GM19240 (cell line): Measurements from ENCODE around the gene PHETA1.
"Not testable (repeated sequence)": the region's sequence is repeated elsewhere in the genome, so short reads cannot be mapped to it uniquely, and the experiment has no call there.

ENCODE experiments used
- DNase-seq: peaks from one replicate; pipeline ENCODE4 v3.0.0; 2011; ENCODE audit warnings: low spot score; ENCODE audit not compliant: insufficient read length

PHETA1 gene

DNA sequence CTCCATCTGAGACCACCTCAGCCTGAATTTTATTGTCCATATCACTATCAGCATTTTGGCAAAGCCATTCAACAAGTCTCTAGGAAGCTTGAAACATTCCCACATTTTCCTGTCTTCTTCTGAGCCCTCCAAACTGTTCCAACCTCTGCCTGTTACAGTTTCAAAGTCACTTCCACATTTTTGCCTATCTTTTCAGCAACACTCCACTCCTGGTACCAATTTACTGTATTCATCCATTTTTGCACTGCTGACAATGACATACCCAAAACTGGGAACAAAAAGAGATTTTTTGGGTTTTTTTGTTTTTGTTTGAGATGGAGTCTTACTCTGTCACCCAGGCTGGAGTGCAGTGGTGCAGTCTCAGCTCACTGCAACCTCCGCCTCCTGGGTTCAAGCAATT lies 4.3 kb upstream of the PHETA1 start:
- not testable (repeated sequence) for DNase-seq

DNA sequence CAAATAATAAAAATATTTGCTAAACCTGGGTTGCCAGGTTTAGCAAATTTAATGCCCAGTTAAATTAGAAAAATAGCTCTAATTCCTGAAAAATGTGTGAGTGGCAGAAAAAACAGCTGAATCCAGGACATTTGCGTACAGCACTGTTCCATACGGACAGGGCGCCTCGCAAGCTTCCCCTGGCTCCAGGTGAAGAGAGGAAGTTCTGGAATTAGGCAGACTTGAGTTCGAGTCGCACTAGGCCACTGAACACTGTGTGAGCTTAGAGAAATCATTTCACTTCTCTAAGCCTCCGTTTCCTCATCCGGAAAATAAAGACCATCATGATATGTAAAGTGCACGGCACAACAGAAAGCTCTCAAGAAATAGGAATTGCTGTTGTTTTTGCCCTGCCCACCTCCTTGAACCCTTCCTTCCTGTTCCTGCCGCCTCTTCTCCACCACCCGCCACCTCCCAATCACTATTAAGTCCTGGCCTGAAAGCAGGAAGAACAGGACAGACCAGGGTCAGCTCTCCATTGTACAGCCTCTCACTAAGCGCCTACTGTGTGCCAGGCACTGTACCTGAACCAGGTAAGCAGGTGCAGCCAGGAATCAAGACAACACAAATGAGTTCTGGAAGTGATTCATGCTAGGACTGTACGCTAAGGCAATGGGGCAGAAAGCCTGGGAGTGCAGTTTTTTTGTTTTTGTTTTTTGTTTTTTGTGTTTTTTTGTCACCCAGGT lies 763 bp upstream of the PHETA1 start:
- no peak for DNase-seq

DNA sequence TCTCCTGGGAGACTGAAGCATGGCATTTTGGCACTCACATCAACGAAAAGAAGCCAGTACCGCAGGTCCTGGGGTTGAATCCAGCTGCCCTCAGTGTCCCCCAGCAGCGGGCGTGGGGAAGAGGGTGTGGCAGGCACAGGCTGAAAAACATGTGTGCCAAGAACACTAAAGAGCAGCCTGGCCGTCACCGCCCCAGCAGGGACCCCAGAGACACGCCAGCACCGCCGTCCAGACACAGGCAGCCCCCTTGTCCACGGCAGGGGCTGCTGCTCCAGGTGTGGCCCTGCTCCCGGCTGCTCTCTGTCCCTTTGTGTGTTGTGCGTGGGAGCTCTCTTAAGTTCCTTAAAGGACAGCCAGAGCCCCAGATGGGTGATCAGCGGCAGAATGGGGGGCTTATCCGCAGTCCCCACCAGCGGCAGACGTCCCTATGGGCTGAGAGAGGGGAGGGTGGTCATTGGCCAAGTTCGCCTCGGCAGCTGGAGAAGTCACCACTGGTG lies 556 bp downstream of the PHETA1 start:
- no peak for DNase-seq

DNA sequence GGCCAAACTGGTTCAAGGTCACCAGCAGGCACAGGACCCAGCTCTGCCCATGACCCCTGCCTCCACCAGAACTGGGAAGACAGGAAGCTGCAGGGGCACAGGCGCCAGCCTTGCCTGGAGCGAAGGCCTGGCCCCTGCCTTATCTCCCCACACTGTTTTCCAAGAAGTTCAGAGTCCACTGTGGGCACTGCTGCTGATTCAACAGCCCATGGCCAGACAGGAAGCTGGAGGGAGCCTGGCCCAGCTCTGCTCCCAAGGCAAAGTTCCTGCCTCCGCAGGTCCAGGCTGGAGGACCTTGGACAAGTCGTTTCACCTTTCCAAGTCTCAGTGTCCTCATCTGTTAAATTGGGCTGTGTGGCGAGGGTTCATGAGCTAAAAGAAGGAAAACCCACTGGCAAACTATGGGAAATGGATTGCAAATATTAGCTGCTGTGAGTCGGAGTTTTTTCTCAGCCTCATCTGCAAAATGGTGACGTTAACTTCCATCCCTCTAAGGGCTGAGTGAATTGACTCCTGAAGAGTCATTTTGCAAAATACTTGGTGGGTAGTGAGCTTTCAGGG lies 1.2 kb downstream of the PHETA1 start:
- DNase-seq = no peak

DNA sequence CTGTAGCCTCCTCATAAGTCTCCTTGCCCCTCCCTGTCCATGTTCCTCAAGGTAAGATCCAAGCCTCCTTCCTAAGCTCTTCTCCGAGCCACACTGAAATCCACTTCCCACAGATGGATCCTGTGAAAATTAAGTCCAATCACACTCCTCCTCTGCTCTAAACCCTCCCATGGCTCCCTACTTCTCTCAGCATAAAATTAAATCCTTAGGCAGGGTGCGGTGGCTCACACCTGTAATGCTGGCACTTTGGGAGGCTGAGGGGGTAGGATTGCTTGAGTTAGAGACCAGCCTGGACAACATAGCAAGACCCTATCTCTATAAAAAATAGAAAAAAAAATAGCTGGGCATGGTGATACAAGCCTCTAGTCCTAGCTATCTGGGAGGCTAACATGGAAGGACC lies 2.3 kb downstream of the PHETA1 start:
- no peak for DNase-seq

DNA sequence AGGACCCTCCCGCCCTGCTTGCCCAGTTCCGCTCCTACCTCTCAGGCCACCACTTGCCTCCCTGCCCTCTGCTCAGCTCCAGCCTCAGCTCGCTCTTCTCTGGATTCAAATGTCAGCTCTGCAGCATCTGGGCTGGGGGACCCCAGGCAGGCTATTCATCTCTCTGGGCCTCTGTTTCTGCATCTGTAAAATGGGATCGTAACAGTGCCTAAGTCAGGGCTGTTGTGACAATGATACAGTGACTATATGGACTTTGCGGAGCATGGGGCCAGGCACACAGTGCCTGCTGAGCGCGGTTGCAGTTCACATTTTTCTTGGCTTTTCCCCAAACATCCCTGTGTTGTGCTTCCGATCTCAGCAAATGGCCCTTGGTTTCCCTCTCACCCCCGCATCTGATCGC lies 2.8 kb downstream of the PHETA1 start:
- DNase-seq = no peak

DNA sequence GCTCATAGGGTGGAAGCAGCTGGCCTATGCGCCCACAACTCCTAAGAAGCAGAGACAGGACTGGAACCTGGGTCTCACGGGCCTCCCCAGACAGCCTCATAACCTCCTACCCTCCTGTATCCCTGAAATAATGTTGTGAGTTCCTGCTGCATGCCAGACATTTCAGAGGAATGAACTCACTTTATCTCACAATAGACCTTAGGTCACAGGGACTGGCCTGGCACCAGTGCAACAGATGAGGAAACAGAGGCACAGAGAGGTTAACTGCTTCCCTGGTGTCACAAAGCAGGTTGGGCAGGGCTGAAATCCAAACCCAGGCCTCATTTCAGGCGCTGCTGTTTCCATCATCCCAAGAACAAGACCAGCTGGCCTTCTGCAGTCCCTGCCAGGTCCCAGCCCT lies 5.3 kb downstream of the PHETA1 start:
- no peak for DNase-seq

DNA sequence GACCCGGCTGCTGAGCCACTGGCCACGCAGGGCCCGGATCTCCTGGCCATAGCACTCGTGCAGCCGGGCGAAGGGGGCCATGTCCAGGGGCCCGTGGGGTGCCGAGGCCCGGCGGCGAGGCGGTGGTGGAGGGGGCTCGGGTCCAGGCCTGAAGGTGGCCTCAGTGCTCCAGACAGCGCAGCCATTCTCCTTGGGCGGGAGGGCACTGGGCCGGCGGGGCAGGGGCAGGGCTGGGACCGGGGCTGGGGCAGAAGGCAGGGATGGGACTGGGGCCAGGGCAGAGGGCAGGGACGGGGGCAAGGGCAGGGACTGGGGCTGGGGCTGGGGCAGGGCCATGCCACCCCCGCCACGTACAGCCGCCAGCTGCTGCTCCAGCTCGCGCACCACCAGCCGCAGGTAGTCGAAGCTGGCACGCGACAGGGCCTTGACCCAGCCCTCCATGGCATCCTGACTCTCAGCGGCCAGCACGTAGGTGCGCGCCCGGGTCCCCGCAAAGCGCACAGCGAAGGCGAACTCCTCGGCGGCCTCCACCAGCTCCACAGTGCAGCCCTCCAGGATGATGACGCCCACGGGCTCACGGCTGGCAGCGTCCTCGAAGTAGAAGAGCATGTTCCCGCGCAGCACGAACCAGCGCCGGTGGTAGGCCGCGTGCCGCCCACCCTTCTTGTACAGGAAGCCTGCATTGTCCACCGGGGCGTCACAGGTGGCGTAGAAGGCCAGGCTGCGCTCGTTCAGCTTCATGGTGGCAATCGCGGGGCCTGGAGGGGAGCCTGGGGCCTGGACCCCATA lies 6.0 kb downstream of the PHETA1 start:
- DNase-seq = no peak

DNA sequence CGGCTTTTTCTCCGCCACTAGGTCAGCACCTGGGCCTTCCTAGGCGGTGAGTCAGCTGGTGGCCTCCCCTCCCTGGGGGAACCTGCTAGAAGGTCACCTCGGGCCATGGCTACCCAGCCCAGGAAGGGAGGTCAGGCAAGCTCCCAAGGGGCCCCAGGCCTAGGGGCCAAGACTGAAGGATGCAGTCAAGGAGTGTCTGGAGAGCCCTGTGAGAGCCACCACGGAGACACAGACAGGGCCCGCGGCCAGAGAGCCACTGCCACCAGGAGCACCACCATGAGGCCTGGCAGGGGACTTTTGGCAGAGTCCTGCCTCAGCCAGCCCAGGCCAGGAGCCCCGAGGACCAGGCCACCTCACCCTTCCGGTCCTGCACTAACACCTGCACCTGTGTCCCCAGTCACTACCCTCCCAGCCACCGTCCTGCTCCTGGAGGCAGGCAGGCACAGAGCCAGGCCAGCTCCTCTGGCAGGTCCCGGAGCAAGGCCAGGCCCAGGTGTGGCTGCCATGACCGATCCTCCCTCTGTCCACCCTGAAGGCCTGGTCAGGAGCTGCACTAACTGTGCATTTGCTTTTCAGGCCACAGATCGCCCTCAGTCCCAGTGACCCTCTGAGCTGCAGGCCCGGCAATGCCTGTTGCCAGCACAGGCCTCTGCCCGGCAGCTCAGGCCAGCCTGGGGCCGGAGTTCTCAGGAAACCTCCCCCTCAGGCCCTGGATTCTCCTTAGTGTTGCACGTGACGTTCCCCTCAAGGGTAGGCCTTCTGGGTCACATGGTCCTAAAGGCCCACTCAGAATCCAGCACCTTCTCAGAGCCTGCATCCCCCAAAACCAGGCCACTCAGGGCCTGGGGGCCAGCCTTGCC lies 6.9 kb downstream of the PHETA1 start:
- DNase-seq = no peak

DNA sequence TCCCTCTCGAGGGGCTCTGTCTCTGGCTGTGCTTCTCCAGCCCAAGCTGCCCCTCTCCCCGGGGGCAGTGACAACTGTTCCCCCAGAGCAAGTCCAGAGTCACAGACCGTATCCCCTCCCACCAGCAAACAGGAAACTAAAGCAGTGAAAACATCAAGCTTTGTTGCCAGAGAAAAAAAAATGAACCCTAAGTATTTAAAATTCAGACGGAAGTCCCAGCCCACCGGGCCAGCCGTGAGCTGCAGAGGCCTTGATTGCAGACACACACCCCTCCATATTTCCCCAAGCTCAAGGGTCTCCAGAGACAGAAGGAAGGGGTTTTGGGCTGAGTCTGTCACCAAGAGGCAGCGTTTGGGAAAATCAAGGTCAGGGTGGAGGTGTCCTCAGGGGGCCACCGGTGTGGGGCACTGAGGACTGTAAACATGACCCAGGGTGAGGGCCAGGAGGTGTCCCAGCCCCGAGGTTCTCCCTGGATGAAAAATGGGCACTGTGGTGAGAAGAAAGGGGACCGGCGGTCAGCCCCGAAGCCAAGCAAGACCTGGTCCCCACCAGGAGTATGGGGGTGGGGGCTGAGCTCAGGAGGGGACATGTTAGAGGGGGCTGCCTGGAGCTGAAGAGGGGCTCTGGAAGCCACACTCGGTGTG lies 7.7 kb downstream of the PHETA1 start:
- DNase-seq = no peak

DNA sequence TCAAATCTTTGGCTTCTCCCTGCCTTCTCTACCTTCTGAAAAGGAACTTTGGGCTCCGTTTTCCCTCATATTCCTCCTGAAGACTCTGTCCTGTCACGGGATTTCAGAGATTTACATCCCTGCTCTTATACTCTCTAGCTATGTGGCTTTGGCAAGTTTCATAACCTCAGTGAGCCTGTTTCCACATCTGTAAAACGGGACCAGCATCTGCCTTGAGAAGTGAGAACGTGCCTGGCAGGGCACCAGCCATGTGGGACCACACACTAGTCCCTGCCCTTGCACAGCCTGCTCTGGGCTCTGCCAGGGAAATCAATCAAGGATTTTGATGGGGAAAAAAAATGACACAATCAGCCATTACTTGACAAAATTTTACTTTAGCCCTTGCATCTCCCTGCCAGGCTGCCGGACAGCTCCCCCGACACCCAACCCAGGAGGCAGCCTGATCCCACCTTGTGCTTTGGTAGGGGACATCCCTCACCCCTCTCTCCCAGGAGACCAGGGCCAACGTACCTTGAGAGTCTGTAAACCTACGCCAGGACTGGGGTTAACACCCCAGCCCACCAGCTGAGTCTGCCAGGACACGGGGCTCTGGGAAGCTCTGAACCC lies 8.5 kb downstream of the PHETA1 start:
- DNase-seq = no peak

DNA sequence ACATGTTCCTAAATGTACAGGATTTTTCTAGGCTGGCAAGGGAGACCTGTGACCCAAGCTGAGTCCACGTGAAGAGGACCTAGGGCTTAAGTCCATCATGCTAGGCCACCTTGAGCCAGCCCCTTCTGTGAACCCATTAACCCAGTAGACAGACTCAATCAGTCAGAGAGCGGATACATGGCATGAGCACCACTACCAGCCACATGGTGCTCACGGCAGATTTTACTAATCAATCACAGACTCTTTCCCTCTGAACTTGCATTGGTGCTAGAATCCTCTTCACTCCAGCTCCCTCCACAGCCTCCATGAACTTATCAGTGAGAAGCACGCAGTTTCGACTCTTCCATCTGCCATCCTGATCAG lies 9.0 kb downstream of the PHETA1 start:
- no peak for DNase-seq

DNA sequence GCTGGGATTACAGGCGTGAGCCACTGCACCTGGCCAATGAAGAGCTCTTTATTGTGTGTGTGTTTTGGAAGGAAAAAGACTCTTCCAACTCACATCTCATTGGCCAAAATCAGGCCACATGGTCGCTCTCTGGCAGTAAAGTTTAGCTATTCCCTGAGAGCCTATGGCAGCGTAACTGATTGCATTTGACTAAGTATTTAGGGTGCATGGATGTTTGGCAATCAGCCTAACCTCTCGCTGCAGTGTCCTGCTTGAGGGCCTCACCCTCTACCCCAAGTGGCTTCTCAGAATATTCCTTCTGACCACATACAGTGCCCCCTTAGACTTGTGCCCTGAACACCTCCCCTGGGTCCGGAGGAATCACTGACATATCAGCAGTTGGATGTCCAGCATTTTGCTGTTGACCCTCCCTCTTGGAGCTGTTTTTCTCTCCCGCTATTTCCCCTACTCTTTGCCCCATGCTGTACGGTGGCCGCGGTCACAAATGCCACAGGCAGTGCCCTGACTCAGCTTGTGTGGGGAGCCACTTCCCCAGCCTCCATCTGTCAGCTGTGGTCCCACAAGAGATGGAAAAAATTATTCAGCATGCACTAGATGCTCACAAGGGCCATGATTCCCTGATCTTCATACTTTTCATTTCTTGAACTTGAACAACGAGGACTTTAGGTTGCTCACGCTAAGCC lies 9.5 kb downstream of the PHETA1 start:
- DNase-seq = no peak

DNA sequence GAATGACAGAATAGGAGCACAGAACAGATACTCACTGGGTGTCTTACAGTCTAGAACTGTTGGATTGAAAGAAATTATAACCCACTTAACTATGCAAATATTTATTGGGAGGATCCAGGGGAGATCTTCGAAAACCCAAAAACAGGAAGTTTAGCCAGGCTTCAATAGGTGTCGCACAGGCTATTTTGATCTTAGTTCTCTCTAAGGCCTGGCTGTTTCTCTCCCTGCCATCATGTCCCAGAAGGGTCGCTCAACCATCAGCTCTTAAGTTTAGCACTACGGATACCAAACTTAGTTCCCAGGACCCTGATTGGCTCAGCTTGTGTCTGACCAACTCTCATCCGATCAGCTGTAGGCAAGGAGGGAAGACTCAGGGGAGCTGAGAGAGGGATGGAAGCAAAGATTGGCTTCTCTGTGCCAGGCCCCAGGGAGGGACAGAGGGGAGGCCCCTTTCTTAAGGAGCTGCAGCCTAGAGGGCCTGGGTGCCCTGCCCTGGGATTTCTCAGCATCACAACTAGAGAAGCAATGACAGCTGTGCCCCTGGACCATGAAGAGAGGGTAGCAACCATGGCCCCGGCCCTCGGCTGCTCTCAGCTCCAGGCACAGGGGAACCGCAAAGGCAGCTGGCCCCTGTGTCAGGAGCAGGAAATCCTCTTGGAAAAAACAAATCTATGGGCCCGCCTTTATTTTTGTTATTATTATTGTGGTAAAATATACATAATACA lies 13.5 kb downstream of the PHETA1 start:
- no peak for DNase-seq

DNA sequence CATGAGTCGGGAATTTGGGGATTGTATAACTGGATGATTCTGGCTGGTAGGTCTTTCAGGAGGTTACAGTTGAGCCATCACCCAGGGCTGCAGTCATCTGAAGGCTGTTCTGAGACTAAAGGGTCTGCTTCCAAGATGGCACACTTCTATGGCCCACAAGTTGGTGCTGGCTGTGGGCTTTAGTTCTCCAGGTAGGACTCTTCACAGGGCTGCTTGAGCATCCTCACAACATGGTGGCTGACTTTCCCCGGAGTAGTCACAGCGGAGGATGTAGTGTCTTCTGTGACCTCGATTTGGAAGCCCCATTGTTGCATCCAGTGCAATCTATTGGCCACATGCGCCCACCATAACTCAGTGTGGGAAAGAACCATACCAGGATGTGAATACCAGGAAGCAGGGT lies 14.4 kb downstream of the PHETA1 start:
- DNase-seq = no peak

DNA sequence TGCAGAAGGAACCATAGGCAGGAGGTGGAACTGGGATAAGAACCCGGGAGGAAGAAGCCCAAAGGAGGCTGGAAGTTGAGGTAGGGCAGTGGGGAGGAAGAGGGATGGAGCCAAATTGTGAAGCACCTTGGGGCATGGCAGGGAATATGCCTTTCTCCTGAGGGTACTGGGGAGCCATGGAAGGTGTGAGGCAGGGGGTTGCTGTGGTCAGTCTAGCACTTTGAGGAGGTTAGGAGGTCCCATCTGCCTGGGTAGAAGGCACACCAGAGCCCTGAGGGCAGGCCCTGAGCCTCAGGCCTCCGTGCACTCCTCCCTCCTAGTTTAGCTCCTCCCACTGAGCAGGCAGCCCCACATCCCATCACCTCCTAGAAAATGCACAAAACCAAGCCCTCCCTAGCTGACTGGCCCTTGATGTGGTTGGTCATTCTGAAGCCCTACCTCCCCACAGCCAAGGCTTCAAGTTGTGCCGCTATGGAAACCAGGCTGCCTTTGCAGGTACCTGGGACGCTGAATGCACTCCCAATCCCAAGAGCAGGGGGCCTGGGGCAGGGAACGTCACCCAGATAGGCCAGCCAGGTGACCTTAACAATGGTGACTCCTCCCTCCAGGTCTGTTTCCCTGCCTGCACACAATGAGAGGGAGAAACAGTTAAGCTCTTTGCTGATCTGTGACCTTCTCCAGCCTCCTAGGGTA lies 15.1 kb downstream of the PHETA1 start:
- no peak for DNase-seq

DNA sequence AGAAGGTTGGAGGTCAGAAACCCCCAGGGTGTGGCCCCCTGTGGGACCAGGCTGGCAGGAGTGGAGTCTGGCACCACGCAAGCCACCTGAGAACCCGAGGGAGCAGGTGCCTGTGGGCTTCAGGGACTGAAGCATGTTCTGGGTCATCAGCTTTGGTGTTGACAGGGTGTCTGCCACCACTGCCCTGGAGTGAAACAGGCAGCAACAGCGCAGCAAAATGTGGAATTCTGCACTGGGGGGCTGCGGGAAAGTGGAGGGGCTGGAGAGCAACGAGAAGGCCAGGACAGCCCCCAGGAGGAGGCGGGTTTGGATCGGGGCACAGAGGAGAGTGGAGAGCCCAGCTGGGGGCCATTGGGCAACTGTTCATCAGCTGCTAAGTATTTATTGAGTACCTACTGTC lies 15.9 kb downstream of the PHETA1 start:
- no peak for DNase-seq

DNA sequence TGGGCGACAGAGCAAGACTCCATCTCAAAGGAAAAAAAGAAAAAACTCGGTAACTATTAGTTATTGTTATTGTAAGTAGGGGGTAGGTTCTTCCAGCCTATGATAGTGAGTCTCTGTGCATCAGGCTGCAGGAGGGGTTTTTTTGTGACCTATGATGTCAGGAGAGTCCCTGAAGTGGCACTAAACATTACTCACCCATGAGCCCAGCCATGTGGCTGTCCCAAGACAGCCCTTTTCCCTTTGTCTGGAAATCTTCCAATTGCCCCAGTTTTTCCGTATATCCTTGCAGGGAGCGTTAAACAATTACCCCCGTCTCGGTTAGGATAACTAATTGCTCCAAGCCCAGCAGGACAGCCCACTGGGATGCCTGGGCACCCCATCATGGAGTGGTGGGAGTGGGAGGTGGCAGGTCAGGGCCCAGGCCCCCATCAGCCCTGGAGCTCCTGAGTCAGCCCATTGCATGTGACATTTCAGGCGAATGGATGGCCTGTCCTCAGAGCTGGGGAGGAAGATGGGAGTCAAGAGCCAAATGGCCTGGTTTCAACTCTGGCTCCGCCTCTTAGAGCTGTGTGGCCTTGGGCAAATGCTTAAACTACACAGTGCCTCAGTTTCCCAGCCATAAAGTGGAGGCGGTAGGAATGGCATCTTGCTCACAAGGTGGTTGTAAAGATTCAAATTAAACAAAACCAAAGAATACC lies 16.4 kb downstream of the PHETA1 start:
- DNase-seq = no peak
